ENCODE results near the gene FCGR3B. TPM values are rescaled to one million over a fixed set of nuclear protein-coding genes. Genes with fewer than 3 reads are reported as not detected.
"Not testable (repeated sequence)": the region's sequence is repeated elsewhere in the genome, so short reads cannot be mapped to it uniquely, and the experiment has no call there.

The FCGR3B gene
- total and polyA plus RNA-seq, 2 experiments from 2014 or later = not detected

GRCh38 chr1:161626445-161627146 is 4.4 kb downstream of the FCGR3B start:
- not testable (repeated sequence) for H3F3A ChIP-seq (replicated peaks; ENCODE audit: low read depth); H3K9me2 ChIP-seq (ENCODE audit: insufficient read depth); H3K27me3 ChIP-seq (ENCODE audit: insufficient read depth); H3K27ac Mint-ChIP-seq; H4K20me1 ChIP-seq (replicated peaks; ENCODE audit: insufficient read depth); H3K4me1 Mint-ChIP-seq; H3K4me3 Mint-ChIP-seq; ATAC-seq; H3K9me3 Mint-ChIP-seq; H3K4me3 ChIP-seq; H3K79me2 ChIP-seq (replicated peaks; ENCODE audit: insufficient read depth); H3K27me3 Mint-ChIP-seq (ENCODE audit: insufficient read depth, low read depth, poor library complexity); H2AFZ ChIP-seq; H3K4me1 ChIP-seq (ENCODE audit: insufficient read depth); H3K36me3 Mint-ChIP-seq (ENCODE audit: low read depth); H3K36me3 ChIP-seq (ENCODE audit: insufficient read depth); DNase-seq (ENCODE audit: low spot score); H3K4me2 ChIP-seq; H3K27ac ChIP-seq (ENCODE audit: low read depth)

GRCh38 chr1:161624605-161625004 is 6.4 kb downstream of the FCGR3B start:
- not testable (repeated sequence) for H3K4me1 Mint-ChIP-seq; H3K36me3 Mint-ChIP-seq (ENCODE audit: low read depth); ATAC-seq; H3K27ac ChIP-seq (ENCODE audit: low read depth); H4K20me1 ChIP-seq (replicated peaks; ENCODE audit: insufficient read depth); DNase-seq (ENCODE audit: low spot score); H3K79me2 ChIP-seq (replicated peaks; ENCODE audit: insufficient read depth); H3K4me2 ChIP-seq; H3K4me3 ChIP-seq; H3K27ac Mint-ChIP-seq; H2AFZ ChIP-seq; H3K36me3 ChIP-seq (ENCODE audit: insufficient read depth); H3K9me2 ChIP-seq (ENCODE audit: insufficient read depth); H3F3A ChIP-seq (replicated peaks; ENCODE audit: low read depth); H3K4me3 Mint-ChIP-seq; H3K27me3 ChIP-seq (ENCODE audit: insufficient read depth); H3K4me1 ChIP-seq (ENCODE audit: insufficient read depth)
- peaks cover 13% of the 10 kb centered on the region; the same call in 2 of the 3 replicates for H3K9me3 Mint-ChIP-seq
- peaks cover 14% of the 10 kb centered on the region for H3K27me3 Mint-ChIP-seq (ENCODE audit: insufficient read depth, low read depth, poor library complexity)

- not testable (repeated sequence) for DNase-seq (ENCODE audit: low spot score); H3F3A ChIP-seq (replicated peaks; ENCODE audit: low read depth); H2AFZ ChIP-seq; H3K36me3 ChIP-seq (ENCODE audit: insufficient read depth); ATAC-seq; H3K4me3 ChIP-seq; H3K4me1 Mint-ChIP-seq; H3K9me2 ChIP-seq (ENCODE audit: insufficient read depth); H3K4me3 Mint-ChIP-seq; H3K27ac Mint-ChIP-seq; H3K27ac ChIP-seq (ENCODE audit: low read depth); H3K4me1 ChIP-seq (ENCODE audit: insufficient read depth); H3K27me3 ChIP-seq (ENCODE audit: insufficient read depth); H3K79me2 ChIP-seq (replicated peaks; ENCODE audit: insufficient read depth); H4K20me1 ChIP-seq (replicated peaks; ENCODE audit: insufficient read depth); H3K4me2 ChIP-seq
- peaks cover 19% of the 10 kb centered on the region for H3K9me3 Mint-ChIP-seq
- peaks cover 14% of the 10 kb centered on the region; the same call in 2 of the 3 replicates for H3K36me3 Mint-ChIP-seq (ENCODE audit: low read depth)
- H3K27me3 Mint-ChIP-seq (ENCODE audit: insufficient read depth, low read depth, poor library complexity) = peaks cover 14% of the 10 kb centered on the region
Observed at GRCh38 chr1:161623401-161624051, 7.5 kb downstream of the FCGR3B start.

GRCh38 chr1:161622054-161622453 is 8.9 kb downstream of the FCGR3B start:
- not testable (repeated sequence) for H3K9me2 ChIP-seq (ENCODE audit: insufficient read depth); H3K27me3 ChIP-seq (ENCODE audit: insufficient read depth); H3K79me2 ChIP-seq (replicated peaks; ENCODE audit: insufficient read depth); H2AFZ ChIP-seq; DNase-seq (ENCODE audit: low spot score); H3F3A ChIP-seq (replicated peaks; ENCODE audit: low read depth); H3K4me1 ChIP-seq (ENCODE audit: insufficient read depth); H4K20me1 ChIP-seq (replicated peaks; ENCODE audit: insufficient read depth); H3K27ac ChIP-seq (ENCODE audit: low read depth); H3K4me1 Mint-ChIP-seq; H3K36me3 ChIP-seq (ENCODE audit: insufficient read depth); H3K27ac Mint-ChIP-seq
- peak overlapping the region; percentile 75 for H3K4me2 ChIP-seq
- ATAC-seq = peak; percentile 46
- Mint-ChIP-seq H3K4me3 (peak overlapping the region; percentile 95), H3K27me3 (ENCODE audit: insufficient read depth, low read depth, poor library complexity) (peaks cover 14% of the 10 kb centered on the region), H3K9me3 (peaks cover 25% of the 10 kb centered on the region), H3K36me3 (ENCODE audit: low read depth) (peaks cover 19% of the 10 kb centered on the region; the same call in 2 of the 3 replicates)
- peak overlapping the region; percentile 66 for H3K4me3 ChIP-seq

Data from GM23338 (cell line).